ENCODE results near the gene ZNF408. TPM values are rescaled to one million over a fixed set of nuclear protein-coding genes. Genes with fewer than 3 reads are reported as not detected.

The ZNF408 gene
- total RNA-seq, 1 experiment from 2014 or later, result 14.4 TPM

DNA sequence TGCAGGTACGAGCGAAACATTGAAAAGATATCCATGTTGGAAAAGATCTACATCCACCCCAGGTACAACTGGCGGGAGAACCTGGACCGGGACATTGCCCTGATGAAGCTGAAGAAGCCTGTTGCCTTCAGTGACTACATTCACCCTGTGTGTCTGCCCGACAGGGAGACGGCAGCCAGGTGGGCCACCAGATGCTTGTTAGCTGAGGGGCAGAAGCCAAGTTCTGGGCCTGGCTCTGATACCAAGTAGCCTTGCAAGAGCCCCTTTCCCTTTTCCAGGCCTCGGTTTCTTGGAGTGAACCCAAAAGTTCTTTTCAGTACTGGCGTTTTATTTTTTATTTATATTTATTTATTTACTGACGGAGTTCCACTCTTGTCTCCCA, 27.8 kb downstream of the ZNF408 start:
- no peak for DNase-seq (ENCODE audit: low read depth, low spot score)
- intact Hi-C loops (cut with micrococcal nuclease), result no loop called here
- ChIA-PET CTCF (no interaction called here), RAD21 (ENCODE audit: low non-redundant PET in 1 of 2, low total read pairs in 2 of 2, uncharacterized antibody in 2 of 2, unreplicated experiment in 2 of 2) (no interaction called here), POLR2A (no interaction called here)
- Histone ChIP-seq H4K20me1 (ENCODE audit: insufficient read depth) (no peaks in the 10 kb centered on the region), H3K9me2 (ENCODE audit: insufficient read depth) (no peaks in the 10 kb centered on the region), H3K27me3 (ENCODE audit: insufficient read depth, low read length) (no peaks in the 10 kb centered on the region), H3K79me2 (ENCODE audit: insufficient read depth, low read length) (no peaks in the 10 kb centered on the region), H3K9ac (ENCODE audit: low read length) (no peak overlapping the region), H3K36me3 (ENCODE audit: control insufficient read depth in 1 of 2, insufficient read depth in 2 of 2, low read length in 2 of 2) (no peaks in the 10 kb centered on the region), H3K4me1 (ENCODE audit: control insufficient read depth in 1 of 2, insufficient read depth in 2 of 2, low read length in 2 of 2) (no peaks in the 10 kb centered on the region), H3K4me3 (replicated peaks in 1 of 2; ENCODE audit: low read depth in 1 of 2, low read length in 2 of 2) (no peak overlapping the region), H3K9me3 (ENCODE audit: control insufficient read depth in 1 of 2, insufficient read depth in 1 of 2, low read depth in 1 of 2, low read length in 2 of 2) (no peaks in the 10 kb centered on the region), H3K4me2 (ENCODE audit: low read length) (no peak overlapping the region), H3K27ac (ENCODE audit: low read depth, low read length) (no peak overlapping the region), H2AFZ (ENCODE audit: low read depth, low read length, poor library complexity, severe bottlenecking) (no peak overlapping the region)
- TF ChIP-seq YY1 (IDR thresholded peaks at IDR 0.05; ENCODE audit: extremely low read depth, insufficient replicate concordance, low read depth, low read length), result no peak
- TF ChIP-seq CBX3 (IDR thresholded peaks at IDR 0.05; ENCODE audit: low read depth), result no peak
- TF ChIP-seq, protein P1, sequence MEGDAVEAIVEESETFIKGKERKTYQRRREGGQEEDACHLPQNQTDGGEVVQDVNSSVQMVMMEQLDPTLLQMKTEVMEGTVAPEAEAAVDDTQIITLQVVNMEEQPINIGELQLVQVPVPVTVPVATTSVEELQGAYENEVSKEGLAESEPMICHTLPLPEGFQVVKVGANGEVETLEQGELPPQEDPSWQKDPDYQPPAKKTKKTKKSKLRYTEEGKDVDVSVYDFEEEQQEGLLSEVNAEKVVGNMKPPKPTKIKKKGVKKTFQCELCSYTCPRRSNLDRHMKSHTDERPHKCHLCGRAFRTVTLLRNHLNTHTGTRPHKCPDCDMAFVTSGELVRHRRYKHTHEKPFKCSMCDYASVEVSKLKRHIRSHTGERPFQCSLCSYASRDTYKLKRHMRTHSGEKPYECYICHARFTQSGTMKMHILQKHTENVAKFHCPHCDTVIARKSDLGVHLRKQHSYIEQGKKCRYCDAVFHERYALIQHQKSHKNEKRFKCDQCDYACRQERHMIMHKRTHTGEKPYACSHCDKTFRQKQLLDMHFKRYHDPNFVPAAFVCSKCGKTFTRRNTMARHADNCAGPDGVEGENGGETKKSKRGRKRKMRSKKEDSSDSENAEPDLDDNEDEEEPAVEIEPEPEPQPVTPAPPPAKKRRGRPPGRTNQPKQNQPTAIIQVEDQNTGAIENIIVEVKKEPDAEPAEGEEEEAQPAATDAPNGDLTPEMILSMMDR (IDR thresholded peaks at IDR 0.05 in 2 of 3, conservative IDR thresholded peaks at IDR 0.05 in 1 of 3; ENCODE audit: borderline replicate concordance in 1 of 3, insufficient read depth in 1 of 3, low read depth in 2 of 3, low read length in 2 of 3), result no peak
- no peak for TF ChIP-seq ELF1 (IDR thresholded peaks at IDR 0.05; ENCODE audit: borderline replicate concordance, low read depth)
- TF ChIP-seq, protein P2, sequence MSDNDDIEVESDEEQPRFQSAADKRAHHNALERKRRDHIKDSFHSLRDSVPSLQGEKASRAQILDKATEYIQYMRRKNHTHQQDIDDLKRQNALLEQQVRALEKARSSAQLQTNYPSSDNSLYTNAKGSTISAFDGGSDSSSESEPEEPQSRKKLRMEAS (IDR thresholded peaks at IDR 0.05), result no peak
- TF ChIP-seq RAD21 (IDR thresholded peaks at IDR 0.05; ENCODE audit: low read depth), result no peak
- no peak for TF ChIP-seq EZH2phosphoT487 (IDR thresholded peaks at IDR 0.05; ENCODE audit: borderline replicate concordance)
- TF ChIP-seq POLR2AphosphoS5 (IDR thresholded peaks at IDR 0.05; ENCODE audit: low read depth, low read length), result no peak
- no peak for TF ChIP-seq JUND (IDR thresholded peaks at IDR 0.05)
- TF ChIP-seq, protein P3, sequence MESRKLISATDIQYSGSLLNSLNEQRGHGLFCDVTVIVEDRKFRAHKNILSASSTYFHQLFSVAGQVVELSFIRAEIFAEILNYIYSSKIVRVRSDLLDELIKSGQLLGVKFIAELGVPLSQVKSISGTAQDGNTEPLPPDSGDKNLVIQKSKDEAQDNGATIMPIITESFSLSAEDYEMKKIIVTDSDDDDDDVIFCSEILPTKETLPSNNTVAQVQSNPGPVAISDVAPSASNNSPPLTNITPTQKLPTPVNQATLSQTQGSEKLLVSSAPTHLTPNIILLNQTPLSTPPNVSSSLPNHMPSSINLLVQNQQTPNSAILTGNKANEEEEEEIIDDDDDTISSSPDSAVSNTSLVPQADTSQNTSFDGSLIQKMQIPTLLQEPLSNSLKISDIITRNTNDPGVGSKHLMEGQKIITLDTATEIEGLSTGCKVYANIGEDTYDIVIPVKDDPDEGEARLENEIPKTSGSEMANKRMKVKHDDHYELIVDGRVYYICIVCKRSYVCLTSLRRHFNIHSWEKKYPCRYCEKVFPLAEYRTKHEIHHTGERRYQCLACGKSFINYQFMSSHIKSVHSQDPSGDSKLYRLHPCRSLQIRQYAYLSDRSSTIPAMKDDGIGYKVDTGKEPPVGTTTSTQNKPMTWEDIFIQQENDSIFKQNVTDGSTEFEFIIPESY (IDR thresholded peaks at IDR 0.05; ENCODE audit: extremely low read depth, insufficient replicate concordance, low read length), result no peak
- no peak for ATAC-seq
- BruUV-seq (replicated peaks), result no TSS peak

Data from HCT116 (cell line).